Nephron (organoid): ENCODE measurements around the gene ASTN2.

Source experiments
- H3K27ac Mint-ChIP-seq, 3 experiments: 2 replicates each; pipeline ENCODE4 v1.8.0; 2020; ENCODE audit warnings: mixed read lengths in 3 of 3, mild to moderate bottlenecking in 2 of 3, moderate library complexity in 1 of 3
- H3K27me3 Mint-ChIP-seq: 2 replicates; pipeline ENCODE4 v1.8.0; 2021; ENCODE audit warnings: low read depth, mild to moderate bottlenecking, moderate library complexity, mixed read lengths
- H3K36me3 Mint-ChIP-seq: 2 replicates; pipeline ENCODE4 v1.8.0; 2020; ENCODE audit warnings: low read depth, mixed read lengths
- H3K4me1 Mint-ChIP-seq: 2 replicates; pipeline ENCODE4 v1.8.0; 2020; ENCODE audit warnings: mixed read lengths
- H3K4me3 Mint-ChIP-seq, 3 experiments: 2 replicates each; pipeline ENCODE4 v1.8.0; 2020; ENCODE audit warnings: mild to moderate bottlenecking in 3 of 3, mixed read lengths in 3 of 3, moderate library complexity in 2 of 3
- H3K9me3 Mint-ChIP-seq: 2 replicates; pipeline ENCODE4 v1.8.0; 2020; ENCODE audit warnings: mixed read lengths
- CTCF ChIP-seq, 3 experiments: fragments of 200-600 bp; sonication (generic); IDR thresholded peaks; one replicate each; pipeline ENCODE4 v1.5.0; 2021; ENCODE audit warnings: antibody characterized with exemption in 3 of 3; ENCODE audit not compliant: unreplicated experiment in 3 of 3

ASTN2 gene

GRCh38 chr9:117425566-117425965, 10.7 kb upstream of the ASTN2 start:
- no peak overlapping the region for H3K4me3 Mint-ChIP-seq

GRCh38 chr9:117424291-117424690, 9.4 kb upstream of the ASTN2 start:
- no peak overlapping the region for H3K4me3 Mint-ChIP-seq
- TF ChIP-seq CTCF (IDR thresholded peaks at IDR 0.05; ENCODE audit: unreplicated experiment in 3 of 3), result no peak

More at GRCh38 chr9:117425566-117425965, 10.7 kb upstream of the ASTN2 start:
- TF ChIP-seq CTCF (IDR thresholded peaks at IDR 0.05; ENCODE audit: unreplicated experiment in 3 of 3), result no peak
- Mint-ChIP-seq H3K36me3 (no peaks in the 10 kb centered on the region), H3K4me1 (no peaks in the 10 kb centered on the region), H3K27ac (no peak overlapping the region), H3K9me3 (no peaks in the 10 kb centered on the region), H3K27me3 (peaks cover 68% of the 10 kb centered on the region)

GRCh38 chr9:117418111-117418510, 3.3 kb upstream of the ASTN2 start:
- Mint-ChIP-seq H3K9me3 (no peaks in the 10 kb centered on the region), H3K27ac (no peak overlapping the region), H3K27me3 (peaks cover 21% of the 10 kb centered on the region), H3K4me3 (no peak overlapping the region), H3K36me3 (no peaks in the 10 kb centered on the region), H3K4me1 (no peaks in the 10 kb centered on the region)
- no peak for TF ChIP-seq CTCF (IDR thresholded peaks at IDR 0.05; ENCODE audit: unreplicated experiment in 3 of 3)

More at GRCh38 chr9:117424291-117424690, 9.4 kb upstream of the ASTN2 start:
- no peaks in the 10 kb centered on the region for H3K36me3 Mint-ChIP-seq
- H3K27ac Mint-ChIP-seq, result no peak overlapping the region
- H3K27me3 Mint-ChIP-seq, result peaks cover 62% of the 10 kb centered on the region
- H3K9me3 Mint-ChIP-seq, result no peaks in the 10 kb centered on the region
- no peaks in the 10 kb centered on the region for H3K4me1 Mint-ChIP-seq

GRCh38 chr9:117416856-117417255, 2.0 kb upstream of the ASTN2 start:
- Mint-ChIP-seq H3K27ac (no peak overlapping the region), H3K36me3 (no peaks in the 10 kb centered on the region), H3K4me3 (no peak overlapping the region), H3K4me1 (no peaks in the 10 kb centered on the region), H3K27me3 (peaks cover 25% of the 10 kb centered on the region), H3K9me3 (no peaks in the 10 kb centered on the region)
- TF ChIP-seq CTCF (IDR thresholded peaks at IDR 0.05; ENCODE audit: unreplicated experiment in 3 of 3), result no peak

- no peaks in the 10 kb centered on the region for H3K36me3 Mint-ChIP-seq
- no peaks in the 10 kb centered on the region for H3K9me3 Mint-ChIP-seq
- peaks cover 40% of the 10 kb centered on the region for H3K27me3 Mint-ChIP-seq
- no peak overlapping the region for H3K4me3 Mint-ChIP-seq
- H3K27ac Mint-ChIP-seq, result no peak overlapping the region
- no peak for TF ChIP-seq CTCF (IDR thresholded peaks at IDR 0.05; ENCODE audit: unreplicated experiment in 3 of 3)
- peaks cover 8% of the 10 kb centered on the region for H3K4me1 Mint-ChIP-seq
Observed at GRCh38 chr9:117415358-117415914, 579 bp upstream of the ASTN2 start.

GRCh38 chr9:117414220-117414905, 494 bp downstream of the ASTN2 start:
- Mint-ChIP-seq H3K4me3 (peak overlapping the region; percentile 80 to 86 (median 81)), H3K27me3 (peaks cover 50% of the 10 kb centered on the region), H3K27ac (no peak overlapping the region), H3K9me3 (no peaks in the 10 kb centered on the region), H3K36me3 (no peaks in the 10 kb centered on the region), H3K4me1 (peaks cover 8% of the 10 kb centered on the region)
- TF ChIP-seq CTCF (IDR thresholded peaks at IDR 0.05; ENCODE audit: unreplicated experiment in 3 of 3), result no peak
